Osteoblast (primary cell): ENCODE data around the gene TDRD9. TPM values are rescaled to one million over a fixed set of nuclear protein-coding genes. Genes with fewer than 3 reads are reported as not detected.

ENCODE experiments used
- DNase-seq: peaks from one replicate; pipeline ENCODE4 v3.0.0; 2011; ENCODE audit warnings: low spot score, mixed read lengths; ENCODE audit not compliant: insufficient read length; ENCODE audit errors: missing footprints
- H2AFZ ChIP-seq: 2 replicates; pipeline ENCODE4 v1.6.0; 2011; ENCODE audit warnings: mild to moderate bottlenecking, low read length
- H3K27ac ChIP-seq: 2 replicates; pipeline ENCODE4 v1.5.1; 2011; ENCODE audit warnings: mild to moderate bottlenecking, low read depth, low read length, moderate library complexity
- H3K27me3 ChIP-seq: 2 replicates; pipeline ENCODE4 v1.6.0; 2012; ENCODE audit warnings: mild to moderate bottlenecking, control low read depth, inconsistent platforms, low read length, moderate library complexity; ENCODE audit not compliant: insufficient read depth
- H3K36me3 ChIP-seq: 2 replicates; pipeline ENCODE4 v1.5.1; 2011; ENCODE audit warnings: mild to moderate bottlenecking, low read length, control low read depth, moderate library complexity; ENCODE audit not compliant: insufficient read depth
- H3K4me1 ChIP-seq: 2 replicates; pipeline ENCODE4 v1.5.1; 2011; ENCODE audit warnings: mild to moderate bottlenecking, low read length, control low read depth, moderate library complexity; ENCODE audit not compliant: insufficient read depth
- H3K4me2 ChIP-seq: 2 replicates; pipeline ENCODE4 v1.6.0; 2011; ENCODE audit warnings: mild to moderate bottlenecking, low read length; ENCODE audit not compliant: insufficient read depth
- H3K4me3 ChIP-seq: fragments of 200-600 bp; sonication (generic); 3 replicates; pipeline ENCODE4 v1.5.1; 2012; ENCODE audit warnings: mild to moderate bottlenecking, low read length, inconsistent platforms; ENCODE audit not compliant: insufficient read depth
- H3K79me2 ChIP-seq: 2 replicates; pipeline ENCODE4 v1.6.0; 2012; ENCODE audit warnings: mild to moderate bottlenecking, low read length, control low read depth, inconsistent platforms; ENCODE audit not compliant: insufficient read depth
- H3K9me3 ChIP-seq: 2 replicates; pipeline ENCODE4 v1.5.1; 2011; ENCODE audit warnings: low read depth, low read length, control low read depth
- H4K20me1 ChIP-seq: 2 replicates; pipeline ENCODE4 v1.6.0; 2012; ENCODE audit warnings: mild to moderate bottlenecking, low read length, control low read depth; ENCODE audit not compliant: insufficient read depth
- total RNA-seq: library from RNA; depleted of rRNA; stranded (reverse); fragments of >200 nt; gene quantifications from 2 replicates; pipeline ENCODE4 v1.2.3, GENCODE V29; 2012
- TF ChIP-seq, protein P1 (sequence below): IDR thresholded peaks from 2 replicates; pipeline ENCODE4 v1.5.1; 2011; ENCODE audit warnings: mild to moderate bottlenecking, low read depth, low read length, moderate library complexity; ENCODE audit errors: extremely low read depth

Gene TDRD9
- total RNA-seq, 1 donor: 1.1 TPM

- Histone ChIP-seq H4K20me1 (no peaks in the 10 kb centered on the region), H3K36me3 (no peaks in the 10 kb centered on the region), H3K4me1 (no peaks in the 10 kb centered on the region), H3K79me2 (no peaks in the 10 kb centered on the region), H3K27ac (no peak overlapping the region), H3K4me3 (no peak overlapping the region), H2AFZ (no peak overlapping the region), H3K27me3 (no peaks in the 10 kb centered on the region), H3K4me2 (no peak overlapping the region), H3K9me3 (no peaks in the 10 kb centered on the region)
- TF ChIP-seq, protein P1, sequence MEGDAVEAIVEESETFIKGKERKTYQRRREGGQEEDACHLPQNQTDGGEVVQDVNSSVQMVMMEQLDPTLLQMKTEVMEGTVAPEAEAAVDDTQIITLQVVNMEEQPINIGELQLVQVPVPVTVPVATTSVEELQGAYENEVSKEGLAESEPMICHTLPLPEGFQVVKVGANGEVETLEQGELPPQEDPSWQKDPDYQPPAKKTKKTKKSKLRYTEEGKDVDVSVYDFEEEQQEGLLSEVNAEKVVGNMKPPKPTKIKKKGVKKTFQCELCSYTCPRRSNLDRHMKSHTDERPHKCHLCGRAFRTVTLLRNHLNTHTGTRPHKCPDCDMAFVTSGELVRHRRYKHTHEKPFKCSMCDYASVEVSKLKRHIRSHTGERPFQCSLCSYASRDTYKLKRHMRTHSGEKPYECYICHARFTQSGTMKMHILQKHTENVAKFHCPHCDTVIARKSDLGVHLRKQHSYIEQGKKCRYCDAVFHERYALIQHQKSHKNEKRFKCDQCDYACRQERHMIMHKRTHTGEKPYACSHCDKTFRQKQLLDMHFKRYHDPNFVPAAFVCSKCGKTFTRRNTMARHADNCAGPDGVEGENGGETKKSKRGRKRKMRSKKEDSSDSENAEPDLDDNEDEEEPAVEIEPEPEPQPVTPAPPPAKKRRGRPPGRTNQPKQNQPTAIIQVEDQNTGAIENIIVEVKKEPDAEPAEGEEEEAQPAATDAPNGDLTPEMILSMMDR: no peak
- DNase-seq: peak; percentile 87
Observed at GRCh38 chr14:104093366-104094055, 165.3 kb downstream of the TDRD9 start.

- no peaks in the 10 kb centered on the region for H3K4me1 ChIP-seq
- no peak overlapping the region for H3K4me3 ChIP-seq
- no peak overlapping the region for H3K4me2 ChIP-seq
- H3K27ac ChIP-seq: no peak overlapping the region
- no peaks in the 10 kb centered on the region for H3K79me2 ChIP-seq
- no peaks in the 10 kb centered on the region for H3K36me3 ChIP-seq
- H3K27me3 ChIP-seq: no peaks in the 10 kb centered on the region
- TF ChIP-seq, protein P1: no peak
- DNase-seq: no peak
- no peak overlapping the region for H2AFZ ChIP-seq
- no peaks in the 10 kb centered on the region for H4K20me1 ChIP-seq
- H3K9me3 ChIP-seq: no peaks in the 10 kb centered on the region
Observed at GRCh38 chr14:104094056-104094708, 165.9 kb downstream of the TDRD9 start.

GRCh38 chr14:104094709-104095425, 166.6 kb downstream of the TDRD9 start:
- no peak overlapping the region for H3K4me2 ChIP-seq
- peak; percentile 99 for DNase-seq
- H3K36me3 ChIP-seq: no peaks in the 10 kb centered on the region
- no peaks in the 10 kb centered on the region for H3K79me2 ChIP-seq
- H3K27ac ChIP-seq: no peak overlapping the region
- TF ChIP-seq, protein P1: peak; percentile 70
- H3K4me3 ChIP-seq: no peak overlapping the region
- no peaks in the 10 kb centered on the region for H3K27me3 ChIP-seq
- H2AFZ ChIP-seq: no peak overlapping the region
- no peaks in the 10 kb centered on the region for H3K9me3 ChIP-seq
- H3K4me1 ChIP-seq: no peaks in the 10 kb centered on the region
- H4K20me1 ChIP-seq: no peaks in the 10 kb centered on the region
